HFFc6 (cell line): Measurements from ENCODE around the gene CORIN. TPM values are rescaled to one million over a fixed set of nuclear protein-coding genes. Genes with fewer than 3 reads are reported as not detected.

Source experiments
- DNase-seq: peaks from one replicate; pipeline ENCODE4 v3.0.0-alpha.2; 2018
- H3K27ac Mint-ChIP-seq: 2 replicates; pipeline ENCODE4 v1.8.0; 2020; ENCODE audit warnings: mild to moderate bottlenecking, mixed read lengths
- H3K27me3 Mint-ChIP-seq: 2 replicates; pipeline ENCODE4 v1.8.0; 2021; ENCODE audit warnings: mild to moderate bottlenecking, moderate library complexity, mixed read lengths; ENCODE audit not compliant: insufficient read depth
- H3K36me3 Mint-ChIP-seq: 2 replicates; pipeline ENCODE4 v1.8.0; 2021; ENCODE audit warnings: low read depth, mixed read lengths
- H3K4me1 Mint-ChIP-seq: 2 replicates; pipeline ENCODE4 v1.8.0; 2020; ENCODE audit warnings: low read depth, mixed read lengths
- H3K4me3 Mint-ChIP-seq: 2 replicates; pipeline ENCODE4 v1.8.0; 2020; ENCODE audit warnings: mild to moderate bottlenecking, moderate library complexity, mixed read lengths
- H3K9me3 Mint-ChIP-seq: 2 replicates; pipeline ENCODE4 v1.8.0; 2020; ENCODE audit warnings: mild to moderate bottlenecking, mixed read lengths
- CTCF ChIP-seq: fragments of 200-600 bp; sonication (generic); IDR thresholded peaks from 2 replicates; pipeline ENCODE4 v1.5.0; 2021; ENCODE audit warnings: antibody characterized with exemption, mild to moderate bottlenecking
- total RNA-seq, 6 experiments: library from RNA; stranded (reverse); fragmentation: NEBNext Ultra II Directional; extraction: Animal tissue kit (Norgen Biotek cat#: 25700); gene quantifications; 2 replicates in 1 of 6; 3 replicates in 5 of 6; pipeline ENCODE4 v1.2.3, GENCODE V29; 2021

The CORIN gene
- total RNA-seq, 6 experiments from 2014 or later, result 0.07 to 1.0 (median 0.31) TPM

DNA sequence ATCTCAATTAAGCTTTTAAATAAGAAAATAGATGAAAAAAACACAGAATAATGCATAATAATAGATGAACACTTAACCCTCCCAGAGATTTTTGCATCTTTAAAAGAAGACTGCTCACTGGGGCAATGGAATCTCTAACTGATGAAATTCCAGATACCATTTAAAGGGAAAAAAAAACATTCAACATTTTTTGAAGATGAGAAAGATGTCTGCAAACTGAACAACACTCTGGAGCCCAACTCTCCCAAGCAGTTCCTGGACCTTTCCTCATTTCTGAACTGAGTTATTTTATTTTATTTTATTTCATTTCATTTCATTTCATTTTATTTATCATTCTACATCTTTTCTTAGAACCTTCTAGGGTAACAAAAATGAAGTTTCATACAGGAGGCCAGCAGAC, 90.7 kb downstream of the CORIN start:
- Mint-ChIP-seq H3K4me3 (no peak overlapping the region), H3K9me3 (peaks cover 5% of the 10 kb centered on the region; the same call in 1 of the 2 replicates), H3K27me3 (peaks cover 5% of the 10 kb centered on the region), H3K36me3 (no peaks in the 10 kb centered on the region; the same call in 1 of the 2 replicates), H3K4me1 (peaks cover 22% of the 10 kb centered on the region; the same call in 1 of the 2 replicates), H3K27ac (no peak overlapping the region)
- no peak for DNase-seq
- TF ChIP-seq CTCF, result no peak

DNA sequence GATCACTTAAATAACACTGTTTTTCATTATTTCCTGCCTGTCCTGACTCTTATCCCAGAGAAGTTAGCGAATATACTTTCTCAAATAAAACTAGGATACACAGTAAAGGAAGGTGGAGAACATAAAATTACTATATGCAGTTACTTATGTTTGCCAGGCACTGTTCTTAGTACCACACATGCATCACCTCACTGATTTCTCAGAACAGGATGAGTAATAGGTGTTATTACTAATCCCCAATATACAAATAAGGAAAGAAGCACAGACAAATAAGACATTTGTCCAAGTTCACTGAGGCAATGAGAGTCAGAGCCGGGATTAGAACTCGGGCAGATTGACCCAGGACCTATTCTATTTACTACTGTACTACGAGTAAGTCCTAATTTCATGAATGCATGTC, 91.7 kb downstream of the CORIN start:
- Mint-ChIP-seq H3K4me1 (peaks cover 22% of the 10 kb centered on the region; the same call in 1 of the 2 replicates), H3K36me3 (no peaks in the 10 kb centered on the region; the same call in 1 of the 2 replicates), H3K4me3 (no peak overlapping the region), H3K27me3 (peaks cover 5% of the 10 kb centered on the region; the same call in 1 of the 2 replicates), H3K9me3 (peaks cover 5% of the 10 kb centered on the region; the same call in 1 of the 2 replicates), H3K27ac (no peak overlapping the region)
- TF ChIP-seq CTCF, result no peak
- no peak for DNase-seq

DNA sequence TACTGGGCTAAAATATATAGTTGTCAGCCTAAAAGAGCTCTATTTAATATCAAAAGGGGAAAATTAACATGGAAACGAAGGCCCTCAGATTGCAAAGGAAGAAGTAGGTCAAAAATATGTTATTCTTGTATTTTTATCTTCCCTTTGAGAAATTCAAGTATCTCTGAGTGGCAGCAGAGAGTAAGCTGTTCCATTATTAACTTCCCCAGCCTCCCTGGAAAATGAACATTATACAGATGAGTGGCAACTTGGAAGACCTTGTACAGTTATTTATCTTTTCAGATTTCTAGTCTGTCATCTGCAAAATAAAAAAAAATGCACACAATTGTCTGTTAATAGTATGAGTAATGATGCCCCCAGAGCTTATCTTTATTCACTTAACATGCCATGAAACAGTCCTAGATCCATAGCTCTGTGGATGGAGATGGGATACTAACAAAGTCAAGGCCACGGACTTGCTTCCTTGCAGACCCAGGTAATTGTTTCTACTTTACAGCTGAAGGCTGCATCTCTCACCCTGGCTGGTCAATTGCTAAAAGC, 93.0 kb downstream of the CORIN start:
- DNase-seq, result no peak
- no peak overlapping the region for H3K27ac Mint-ChIP-seq
- TF ChIP-seq CTCF, result no peak
- peaks cover 9% of the 10 kb centered on the region for H3K9me3 Mint-ChIP-seq
- peaks cover 22% of the 10 kb centered on the region; the same call in 1 of the 2 replicates for H3K4me1 Mint-ChIP-seq
- H3K27me3 Mint-ChIP-seq, result peaks cover 5% of the 10 kb centered on the region; the same call in 1 of the 2 replicates
- peak overlapping the region; percentile 82; the same call in 1 of the 2 replicates for H3K4me3 Mint-ChIP-seq
- H3K36me3 Mint-ChIP-seq, result no peaks in the 10 kb centered on the region; the same call in 1 of the 2 replicates

GRCh38 chr4:47744253-47744652, 93.6 kb downstream of the CORIN start:
- Mint-ChIP-seq H3K4me3 (peak overlapping the region; percentile 82), H3K4me1 (peaks cover 22% of the 10 kb centered on the region; the same call in 1 of the 2 replicates), H3K36me3 (no peaks in the 10 kb centered on the region; the same call in 1 of the 2 replicates), H3K27me3 (peaks cover 5% of the 10 kb centered on the region), H3K9me3 (peaks cover 13% of the 10 kb centered on the region), H3K27ac (no peak overlapping the region)
- DNase-seq, result no peak
- no peak for TF ChIP-seq CTCF

DNA sequence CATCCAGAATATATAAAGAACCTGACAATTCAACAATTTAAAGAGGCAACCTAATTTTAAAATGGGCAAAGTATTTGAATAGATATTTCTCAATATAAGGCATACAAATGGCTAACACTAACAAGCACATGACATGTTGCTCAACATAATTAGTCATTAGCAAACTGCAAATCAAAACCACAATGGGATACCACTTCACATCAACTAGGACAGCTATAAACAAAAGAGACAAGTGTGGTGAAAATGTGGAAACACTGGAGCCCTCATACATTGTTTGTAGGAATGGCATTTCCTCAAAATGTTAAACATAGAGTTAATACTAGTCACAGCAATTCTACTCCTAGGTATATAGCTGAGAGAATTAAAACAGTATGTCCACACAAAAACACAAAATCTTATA, 96.7 kb downstream of the CORIN start:
- peaks cover 14% of the 10 kb centered on the region for H3K27me3 Mint-ChIP-seq
- H3K27ac Mint-ChIP-seq, result no peak overlapping the region
- peak; percentile 3 for DNase-seq
- H3K9me3 Mint-ChIP-seq, result peaks cover 13% of the 10 kb centered on the region
- no peak for TF ChIP-seq CTCF
- no peak overlapping the region for H3K4me3 Mint-ChIP-seq
- H3K4me1 Mint-ChIP-seq, result peaks cover 12% of the 10 kb centered on the region; the same call in 1 of the 2 replicates
- H3K36me3 Mint-ChIP-seq, result no peaks in the 10 kb centered on the region; the same call in 1 of the 2 replicates
